GM21786 (cell line): ENCODE results near the gene VIPR1.
"Not testable (repeated sequence)": the region's sequence is repeated elsewhere in the genome, so short reads cannot be mapped to it uniquely, and the experiment has no call there.

Experiments
- ATAC-seq: cut with Tn5 transposase; IDR thresholded peaks from one replicate; pipeline ENCODE4 v1.9.1; 2021; ENCODE audit not compliant: unreplicated experiment

VIPR1 gene

DNA sequence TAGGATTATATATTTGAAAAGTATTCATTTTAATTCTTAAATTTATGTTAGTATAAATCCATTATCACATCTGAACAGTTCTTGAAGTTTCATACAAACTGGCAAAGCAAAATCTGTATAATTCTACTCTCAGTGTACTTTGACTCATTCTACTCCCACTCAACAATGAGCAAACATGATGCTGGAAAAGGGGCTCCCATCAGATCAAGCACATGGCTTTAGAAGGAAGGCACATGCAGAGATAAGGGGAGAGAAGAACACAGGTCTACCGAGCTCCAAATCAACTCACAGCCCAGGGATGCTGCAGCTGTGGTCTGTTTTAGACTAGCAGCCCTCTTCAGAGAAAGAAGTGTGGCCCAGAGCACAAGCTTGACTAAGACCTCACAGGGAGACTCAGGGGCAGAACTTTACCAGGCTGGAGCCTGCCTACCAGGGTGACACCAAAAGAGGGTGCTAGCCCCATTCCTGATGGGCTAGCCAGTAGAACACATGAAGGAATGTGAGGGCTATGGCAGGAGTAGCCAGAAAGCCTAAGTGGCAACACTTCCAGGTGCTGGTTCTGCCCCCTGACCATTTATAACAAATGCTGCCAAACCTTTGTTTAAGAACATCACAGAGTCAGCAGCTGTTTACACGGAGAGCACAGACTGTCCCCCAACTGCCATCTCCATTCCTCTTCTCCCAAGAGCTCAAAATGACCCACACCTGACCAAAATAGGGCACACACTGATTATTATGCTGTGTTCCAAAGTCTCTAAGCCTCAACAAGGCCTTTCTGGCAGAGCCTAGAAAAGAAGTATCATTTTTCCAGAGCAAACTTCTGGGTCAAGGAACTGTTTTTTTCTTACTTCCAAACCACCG is 59.8 kb downstream of the VIPR1 start:
- ATAC-seq, result no peak

DNA sequence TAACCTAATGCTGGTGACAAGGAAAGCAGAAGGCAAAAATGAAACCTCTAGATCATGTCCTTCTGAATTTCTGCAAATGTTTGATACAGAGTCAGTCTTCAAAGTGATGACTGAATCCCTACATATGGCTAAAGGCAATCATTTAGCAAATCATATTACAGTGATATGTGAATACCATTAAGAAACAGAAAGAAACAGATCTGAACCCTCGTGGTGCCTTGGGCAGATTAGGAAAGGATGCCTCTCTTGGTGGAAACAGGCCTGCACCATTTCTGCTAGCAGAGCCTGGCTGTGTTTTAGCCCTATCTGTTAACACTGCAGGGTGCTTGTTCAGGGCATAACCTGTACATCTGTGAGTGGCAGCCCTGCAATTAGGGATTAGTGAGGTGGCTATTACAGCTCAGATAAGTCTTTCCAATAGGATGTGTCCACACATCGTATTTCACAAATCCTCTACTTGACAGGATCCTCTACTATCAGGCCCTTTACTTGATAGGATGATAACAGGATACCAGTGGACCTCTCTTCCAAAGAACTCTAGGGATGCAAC is 67.2 kb downstream of the VIPR1 start:
- no peak for ATAC-seq

DNA sequence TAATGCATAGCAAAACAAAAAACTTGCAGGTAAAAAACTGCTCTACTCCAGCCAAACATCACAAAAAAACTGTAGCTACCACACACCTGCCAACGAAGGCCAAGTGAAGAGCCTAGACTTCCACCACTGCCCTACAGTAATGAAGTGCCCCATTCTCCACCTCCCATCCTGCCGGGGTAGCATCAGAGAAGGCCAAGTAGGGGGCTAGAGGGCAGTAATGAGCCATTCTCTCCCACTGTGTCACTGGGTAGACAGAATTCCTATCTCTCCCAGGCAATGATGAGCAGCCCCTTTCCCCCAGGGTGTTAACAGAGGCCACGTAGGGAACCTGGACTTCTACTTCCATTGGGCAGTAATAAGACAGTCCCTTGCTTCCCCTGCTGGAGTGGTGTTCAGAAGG is 69.8 kb downstream of the VIPR1 start:
- no peak for ATAC-seq

DNA sequence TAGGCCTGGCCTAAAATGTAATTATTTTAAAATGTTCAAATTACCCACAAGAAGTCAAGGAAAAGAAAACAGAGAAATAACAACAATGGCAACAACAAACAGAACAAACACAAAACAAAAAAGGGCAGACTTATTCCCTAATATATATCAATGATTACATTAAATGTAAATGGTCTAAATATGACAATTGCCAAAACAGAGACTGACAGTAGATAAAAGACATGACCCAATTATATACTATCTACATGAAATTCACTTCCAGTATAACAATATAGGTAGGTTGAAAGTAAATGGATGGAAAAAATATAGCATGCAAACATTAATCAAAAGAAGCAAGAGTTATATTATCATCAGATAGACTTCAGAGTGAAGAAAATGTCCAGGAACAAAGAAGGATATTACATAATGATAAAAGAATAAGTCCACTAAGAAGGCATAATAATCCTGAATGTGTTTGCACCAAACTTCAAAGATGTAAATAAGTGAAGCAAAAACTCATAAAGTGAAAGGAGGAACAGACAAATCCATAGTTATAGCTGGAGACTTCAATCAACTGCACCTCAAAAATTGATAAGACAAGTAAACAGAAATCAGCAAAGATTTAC is 72.8 kb downstream of the VIPR1 start:
- no peak for ATAC-seq

- no peak for ATAC-seq
Measured at GRCh38 chr3:42578054-42578453, 75.6 kb downstream of the VIPR1 start.

DNA sequence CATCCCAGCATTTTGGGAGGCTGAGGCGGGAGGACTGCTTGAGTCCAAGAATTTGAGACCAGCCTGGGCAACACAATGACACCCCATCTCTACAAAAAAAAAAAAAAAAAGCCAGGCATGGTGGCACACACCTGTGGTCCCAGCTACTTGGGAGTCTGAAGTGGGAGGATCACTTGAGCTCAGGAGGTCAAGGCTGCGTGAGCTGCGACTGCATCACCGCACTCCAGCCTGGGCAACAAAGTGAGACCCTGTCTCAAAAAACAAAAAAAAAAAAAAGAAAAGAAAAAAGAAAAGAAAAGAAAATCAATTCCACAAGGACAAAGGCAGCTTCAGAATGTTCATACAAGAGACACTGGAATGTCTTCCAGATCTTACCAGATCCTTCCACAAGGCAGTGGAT is 76.9 kb downstream of the VIPR1 start:
- ATAC-seq, result not testable (repeated sequence)

DNA sequence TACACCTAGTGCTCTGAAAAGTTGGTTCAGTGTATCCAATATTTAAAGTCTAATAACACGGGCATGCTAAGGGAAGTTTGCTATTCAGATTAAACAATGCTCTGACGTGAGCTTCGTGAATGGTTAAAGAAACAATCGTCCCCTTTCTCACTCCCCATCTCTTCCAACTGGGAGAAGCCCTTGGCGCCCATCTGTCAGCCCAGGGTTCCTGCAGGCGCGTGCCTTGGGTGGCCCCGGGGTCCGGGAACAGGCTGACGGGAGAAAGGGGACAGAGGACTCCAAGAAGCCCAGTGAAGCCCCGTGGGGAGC is 78.9 kb downstream of the VIPR1 start:
- no peak for ATAC-seq

- ATAC-seq, result peak; percentile 87
Measured at GRCh38 chr3:42581709-42582473, 79.4 kb downstream of the VIPR1 start, which contains the start of gene SEC22C. Gene SEC22C, minus strand, starts transcription at chr3:42581967. Its CDS starts 12,921 bp downstream, at chr3:42569046.

- ATAC-seq, result no peak
Measured at GRCh38 chr3:42582474-42583070, 80.1 kb downstream of the VIPR1 start.
